Fibroblast of pulmonary artery (primary cell): Measurements from ENCODE around the gene GBA2.

Experiments
- DNase-seq: peaks from one replicate; pipeline ENCODE4 v3.0.0-alpha.2; 2010; ENCODE audit warnings: low read depth
- H3K4me3 ChIP-seq: replicated peaks from 2 replicates; pipeline ENCODE4 v1.5.1; 2011; ENCODE audit warnings: low read depth, mild to moderate bottlenecking, control low read depth, low read length, moderate library complexity
- CTCF ChIP-seq: IDR thresholded peaks from 2 replicates; pipeline ENCODE4 v1.5.1; 2011; ENCODE audit warnings: mild to moderate bottlenecking, control low read depth, low read length, inconsistent platforms; ENCODE audit errors: missing control alignments

GBA2 gene

GRCh38 chr9:35713578-35713977 lies 35.5 kb downstream of the GBA2 start:
- no peak for DNase-seq
- TF ChIP-seq CTCF, result no peak
- H3K4me3 ChIP-seq, result no peak overlapping the region

GRCh38 chr9:35712762-35713400 lies 36.1 kb downstream of the GBA2 start:
- H3K4me3 ChIP-seq, result no peak overlapping the region
- no peak for TF ChIP-seq CTCF
- no peak for DNase-seq

GRCh38 chr9:35711501-35712428 lies 37.3 kb downstream of the GBA2 start:
- no peak for TF ChIP-seq CTCF
- no peak for DNase-seq

GRCh38 chr9:35710818-35711500 lies 38.1 kb downstream of the GBA2 start:
- TF ChIP-seq CTCF, result no peak
- no peak for DNase-seq
- H3K4me3 ChIP-seq, result no peak overlapping the region

More at GRCh38 chr9:35711501-35712428, 37.3 kb downstream of the GBA2 start:
- H3K4me3 ChIP-seq, result no peak overlapping the region

GRCh38 chr9:35708146-35708545 lies 40.9 kb downstream of the GBA2 start:
- TF ChIP-seq CTCF, result no peak

GRCh38 chr9:35706951-35707350 lies 42.1 kb downstream of the GBA2 start:
- TF ChIP-seq CTCF, result no peak
- no peak for DNase-seq
- H3K4me3 ChIP-seq, result no peak overlapping the region

More at GRCh38 chr9:35708146-35708545, 40.9 kb downstream of the GBA2 start:
- DNase-seq, result no peak
- H3K4me3 ChIP-seq, result no peak overlapping the region
